HCT116 (cell line): ENCODE data around the gene HCFC1. TPM values are rescaled to one million over a fixed set of nuclear protein-coding genes. Genes with fewer than 3 reads are reported as not detected.

ENCODE experiments used
- ATAC-seq: fragments of 200-7000 bp; cut with Tn5 transposase; 2 replicates; pipeline ENCODE4 v1.9.1; 2020; ENCODE audit warnings: mild to moderate bottlenecking, moderate library complexity
- BruUV-seq: library from RNA; stranded (reverse); fragments of 400-500 nt; replicated peaks from 2 replicates; lab custom pipeline; 2021; lab: Mats Ljungman, UMichigan
- CTCF ChIA-PET: fragments of 300-600 bp; sonication (Branson Sonifier 250); formaldehyde crosslinking; loops from one replicate; lab custom pipeline; 2021; ENCODE audit warnings: antibody characterized with exemption; lab: Charles Lee
- POLR2A ChIA-PET: fragments of 300-600, 350-600 bp; sonication (Branson Sonifier 250); formaldehyde crosslinking; loops from one replicate; lab custom pipeline; 2021; ENCODE audit warnings: antibody characterized with exemption; lab: Charles Lee
- RAD21 ChIA-PET, 2 experiments: fragments of 300-600 bp; sonication (Branson Sonifier 250); formaldehyde crosslinking; loops; one replicate each; lab custom pipeline; 2023; ENCODE audit warnings: low total read pairs in 2 of 2; ENCODE audit not compliant: uncharacterized antibody in 2 of 2, unreplicated experiment in 2 of 2, low non-redundant PET in 1 of 2; lab: Charles Lee
- DNase-seq: peaks from one replicate; pipeline ENCODE4 v3.0.0-alpha.2; 2010; ENCODE audit warnings: low read depth, low spot score
- H2AFZ ChIP-seq: fragments of 200-600 bp; shearing (Covaris generic), sonication (generic); 2 replicates; pipeline ENCODE4 v1.6.1; 2017; ENCODE audit warnings: low read depth, mixed run types, mixed read lengths, antibody characterized with exemption, low read length; ENCODE audit not compliant: poor library complexity, severe bottlenecking
- H3K27ac ChIP-seq: 2 replicates; pipeline ENCODE4 v1.5.1; 2012; ENCODE audit warnings: low read depth, low read length
- H3K27me3 ChIP-seq: fragments of 200-600 bp; sonication (generic); 2 replicates; pipeline ENCODE4 v1.6.1; 2016; ENCODE audit warnings: mixed run types, low read length, mixed read lengths; ENCODE audit not compliant: insufficient read depth
- H3K36me3 ChIP-seq, 2 experiments: fragments of 200-500 bp in 1 of 2; fragments of 200-600 bp in 1 of 2; sonication (Bioruptor generic) in 1 of 2; sonication (generic) in 1 of 2; 2 replicates each; pipeline versions ENCODE4 v1.5.1 to v1.6.1; 2014 to 2016; ENCODE audit warnings: low read length in 2 of 2, inconsistent platforms in 1 of 2, mixed read lengths in 1 of 2, mixed run types in 1 of 2; ENCODE audit not compliant: insufficient read depth in 2 of 2, control insufficient read depth in 1 of 2
- H3K4me1 ChIP-seq, 2 experiments: fragments of 200-600 bp in 1 of 2; sonication (generic) in 1 of 2; 2 replicates each; pipeline versions ENCODE4 v1.5.1 to v1.6.1; 2012 to 2017; ENCODE audit warnings: low read length in 2 of 2, inconsistent platforms in 1 of 2, mild to moderate bottlenecking in 1 of 2, mixed read lengths in 1 of 2, mixed run types in 1 of 2, moderate library complexity in 1 of 2; ENCODE audit not compliant: insufficient read depth in 2 of 2, control insufficient read depth in 1 of 2
- H3K4me2 ChIP-seq: fragments of 200-600 bp; sonication (generic); 2 replicates; pipeline ENCODE4 v1.6.1; 2017; ENCODE audit warnings: mixed run types, low read length, mixed read lengths
- H3K4me3 ChIP-seq, 2 experiments: fragments of 200-600 bp in 1 of 2; sonication (generic) in 1 of 2; replicated peaks in 1 of 2; 2 replicates each; pipeline ENCODE4 v1.5.1; 2011 to 2016; ENCODE audit warnings: low read length in 2 of 2, control low read depth in 1 of 2, low read depth in 1 of 2, mild to moderate bottlenecking in 1 of 2, mixed read lengths in 1 of 2, mixed run types in 1 of 2
- H3K79me2 ChIP-seq: fragments of 200-600 bp; sonication (generic); 2 replicates; pipeline ENCODE4 v1.6.1; 2017; ENCODE audit warnings: mild to moderate bottlenecking, mixed run types, low read length, moderate library complexity, mixed read lengths; ENCODE audit not compliant: insufficient read depth
- H3K9ac ChIP-seq: fragments of 200-600 bp; sonication (generic); 2 replicates; pipeline ENCODE4 v1.6.1; 2016; ENCODE audit warnings: low read length, mixed read lengths
- H3K9me2 ChIP-seq: fragments of 200-600 bp; sonication (generic), shearing (Covaris generic); 2 replicates; pipeline ENCODE4 v1.6.1; 2017; ENCODE audit warnings: mixed run types, mild to moderate bottlenecking, moderate library complexity; ENCODE audit not compliant: insufficient read depth
- H3K9me3 ChIP-seq, 2 experiments: fragments of 200-500 bp in 1 of 2; fragments of 200-600 bp in 1 of 2; sonication (Bioruptor generic) in 1 of 2; sonication (generic) in 1 of 2; 2 replicates each; pipeline ENCODE4 v1.6.1; 2014 to 2017; ENCODE audit warnings: low read length in 2 of 2, mixed read lengths in 2 of 2, inconsistent platforms in 1 of 2, low read depth in 1 of 2, mild to moderate bottlenecking in 1 of 2, mixed run types in 1 of 2, moderate library complexity in 1 of 2; ENCODE audit not compliant: control insufficient read depth in 1 of 2, insufficient read depth in 1 of 2
- H4K20me1 ChIP-seq: fragments of 200-600 bp; sonication (generic), shearing (Covaris generic); 2 replicates; pipeline ENCODE4 v1.6.1; 2017; ENCODE audit warnings: mixed run types, mild to moderate bottlenecking, moderate library complexity; ENCODE audit not compliant: insufficient read depth
- CBX3 ChIP-seq: IDR thresholded peaks from 2 replicates; pipeline ENCODE4 v1.6.1; 2012; ENCODE audit warnings: low read depth
- CTCF ChIP-seq, 3 experiments: fragments of 200-600 bp in 1 of 3; sonication (generic) in 1 of 3; IDR thresholded peaks in 2 of 3; conservative IDR thresholded peaks in 1 of 3; 2 replicates each; pipeline ENCODE4 v1.5.1; 2012 to 2017; ENCODE audit warnings: low read depth in 2 of 3, low read length in 2 of 3, antibody characterized with exemption in 1 of 3, borderline replicate concordance in 1 of 3, control low read depth in 1 of 3, mild to moderate bottlenecking in 1 of 3, mixed read lengths in 1 of 3, mixed run types in 1 of 3, moderate library complexity in 1 of 3; ENCODE audit not compliant: insufficient read depth in 1 of 3
- EZH2 ChIP-seq: fragments of 200-600 bp; sonication (generic); IDR thresholded peaks from 2 replicates; pipeline ENCODE4 v1.6.1; 2017; ENCODE audit warnings: antibody characterized with exemption, mixed run types
- EZH2phosphoT487 ChIP-seq: fragments of 200-600 bp; IDR thresholded peaks from 2 replicates; pipeline ENCODE4 v1.6.1; 2018; ENCODE audit warnings: antibody characterized with exemption, borderline replicate concordance
- FOSL1 ChIP-seq: IDR thresholded peaks from 2 replicates; pipeline ENCODE4 v1.6.1; 2012; ENCODE audit warnings: low read depth
- MAX ChIP-seq: IDR thresholded peaks from 2 replicates; pipeline ENCODE4 v1.6.1; 2012
- SIN3A ChIP-seq: IDR thresholded peaks from 2 replicates; pipeline ENCODE4 v1.6.1; 2012; ENCODE audit warnings: low read depth
- SRF ChIP-seq: IDR thresholded peaks from 2 replicates; pipeline ENCODE4 v1.6.1; 2012; ENCODE audit warnings: low read depth
- ZNF274 ChIP-seq: fragments of 200-500 bp; sonication (Bioruptor generic); IDR thresholded peaks from 2 replicates; pipeline ENCODE4 v1.6.1; 2014; ENCODE audit warnings: mild to moderate bottlenecking, low read depth, low read length, inconsistent platforms
- intact Hi-C: fragments of 100-400 bp; cut with micrococcal nuclease; formaldehyde crosslinking; loops from 2 replicates; pipeline ENCODE4 v1.10.0; 2022
- total RNA-seq: library from RNA; stranded (reverse); gene quantifications from one replicate; pipeline ENCODE4 v1.2.1, GENCODE V29; 2021; ENCODE audit not compliant: unreplicated experiment

Gene HCFC1
- total RNA-seq, 1 experiment from 2014 or later: 72.8 TPM

- CTCF ChIA-PET: no interaction called here
- POLR2A ChIA-PET: interaction anchor here (1.3 kb wide), 1 partner anchor 10 kb away, joined by 3 read pairs; no protein-coding TSS in a partner anchor
- Histone ChIP-seq H3K9me2 (no peaks in the 10 kb centered on the region), H2AFZ (no peak overlapping the region), H3K4me1 (peaks cover 2 to 5% of the 10 kb centered on the region in 2 experiments; a peak in 2 of 4 replicates), H4K20me1 (no peaks in the 10 kb centered on the region), H3K79me2 (peaks cover 79% of the 10 kb centered on the region), H3K9ac (no peak overlapping the region), H3K27me3 (no peaks in the 10 kb centered on the region), H3K4me3 (no peak overlapping the region), H3K27ac (no peak overlapping the region), H3K9me3 (no peaks in the 10 kb centered on the region), H3K36me3 (peaks cover 10 to 27% of the 10 kb centered on the region in 2 experiments; a peak in 3 of 4 replicates), H3K4me2 (no peak overlapping the region)
- TF ChIP-seq FOSL1: no peak
- TF ChIP-seq SRF: no peak
- no peak for TF ChIP-seq MAX
- TF ChIP-seq SIN3A: no peak
- no peak for TF ChIP-seq CTCF (IDR thresholded peaks at IDR 0.05 in 2 of 3, conservative IDR thresholded peaks at IDR 0.05 in 1 of 3; ENCODE audit: borderline replicate concordance in 1 of 3, insufficient read depth in 1 of 3, low read depth in 2 of 3, low read length in 2 of 3)
- ATAC-seq (no peak), DNase-seq (no peak)
- RAD21 ChIA-PET: no interaction called here
- no TSS peak for BruUV-seq
- intact Hi-C loops: no loop called here
Measured at GRCh38 chrX:153964105-153964504, 7.5 kb downstream of the HCFC1 start.

- Histone ChIP-seq H3K4me1 (no peaks in the 10 kb centered on the region; a peak in 1 of 4 replicates), H3K9ac (no peak overlapping the region), H3K36me3 (peaks cover 10 to 22% of the 10 kb centered on the region in 2 experiments; a peak in 3 of 4 replicates), H3K9me2 (no peaks in the 10 kb centered on the region), H2AFZ (no peak overlapping the region), H3K79me2 (peaks cover 73% of the 10 kb centered on the region), H3K4me2 (no peak overlapping the region), H4K20me1 (no peaks in the 10 kb centered on the region), H3K27ac (no peak overlapping the region), H3K4me3 (no peak overlapping the region), H3K9me3 (no peaks in the 10 kb centered on the region), H3K27me3 (no peaks in the 10 kb centered on the region)
- POLR2A ChIA-PET: interaction anchor here (1.3 kb wide), 1 partner anchor 11 kb away, joined by 3 read pairs; no protein-coding TSS in a partner anchor
- CTCF ChIA-PET: no interaction called here
- intact Hi-C loops: no loop called here
- BruUV-seq: no TSS peak
- DNase-seq (no peak), ATAC-seq (no peak)
- RAD21 ChIA-PET: no interaction called here
- no peak for TF ChIP-seq EZH2
- no peak for TF ChIP-seq CTCF (IDR thresholded peaks at IDR 0.05 in 2 of 3, conservative IDR thresholded peaks at IDR 0.05 in 1 of 3; ENCODE audit: borderline replicate concordance in 1 of 3, insufficient read depth in 1 of 3, low read depth in 2 of 3, low read length in 2 of 3)
- no peak for TF ChIP-seq ZNF274
- TF ChIP-seq EZH2phosphoT487: no peak
- no peak for TF ChIP-seq FOSL1
- no peak for TF ChIP-seq CBX3
- TF ChIP-seq, all 23 proteins: peak for 0
Measured at GRCh38 chrX:153963546-153963945, 8.1 kb downstream of the HCFC1 start.
